ENCODE measurements around the gene PTGR3.

Gene PTGR3, protein sequence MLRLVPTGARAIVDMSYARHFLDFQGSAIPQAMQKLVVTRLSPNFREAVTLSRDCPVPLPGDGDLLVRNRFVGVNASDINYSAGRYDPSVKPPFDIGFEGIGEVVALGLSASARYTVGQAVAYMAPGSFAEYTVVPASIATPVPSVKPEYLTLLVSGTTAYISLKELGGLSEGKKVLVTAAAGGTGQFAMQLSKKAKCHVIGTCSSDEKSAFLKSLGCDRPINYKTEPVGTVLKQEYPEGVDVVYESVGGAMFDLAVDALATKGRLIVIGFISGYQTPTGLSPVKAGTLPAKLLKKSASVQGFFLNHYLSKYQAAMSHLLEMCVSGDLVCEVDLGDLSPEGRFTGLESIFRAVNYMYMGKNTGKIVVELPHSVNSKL

DNA sequence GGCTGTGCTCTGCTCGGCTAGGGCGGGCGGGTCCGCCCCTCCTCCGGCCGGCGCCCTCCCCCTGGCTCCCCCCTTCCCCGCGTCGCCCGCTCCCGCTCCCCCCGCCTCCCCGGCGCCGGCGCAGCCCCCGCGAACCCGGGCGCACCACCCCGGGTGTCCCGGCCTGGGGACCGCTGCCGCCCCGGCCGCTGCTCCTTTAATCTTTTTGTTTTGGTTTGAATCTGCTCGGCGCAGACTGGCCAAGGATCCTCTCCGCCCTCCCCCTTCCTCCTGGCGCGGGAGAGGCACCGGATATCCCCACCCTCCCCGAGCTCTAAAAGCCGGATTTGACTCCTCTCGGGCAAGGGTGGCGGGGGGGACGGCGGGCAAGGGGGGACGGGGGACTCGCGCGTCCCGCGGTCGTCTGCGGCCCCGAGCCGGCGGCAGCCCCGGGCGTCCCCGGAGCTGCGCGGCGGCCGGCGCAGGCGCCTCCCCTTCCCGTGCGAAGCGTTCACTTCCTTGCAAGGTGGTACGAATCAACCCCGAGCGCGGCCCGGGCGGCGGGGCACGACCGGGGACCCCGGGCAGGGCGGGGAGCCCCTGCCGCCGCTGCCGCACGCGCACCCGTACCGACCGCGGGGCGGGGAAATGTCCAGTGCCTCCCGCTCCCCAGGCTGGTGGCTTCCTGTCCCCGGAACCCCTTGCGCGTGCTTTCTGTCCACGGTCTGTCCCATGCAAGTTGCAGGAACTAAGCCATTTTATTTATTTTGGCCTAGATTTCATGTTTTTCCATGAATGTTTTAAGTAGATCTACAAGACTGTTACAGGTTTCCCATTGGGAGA lies at the start of gene PTGR3:
Gene PTGR3, minus strand, starts transcription at position 11 of the 822 bp plus-strand sequence. CDS start 81 bp downstream, outside the sequence.
- no peak for DNase-seq (ENCODE audit: low read depth)

DNA sequence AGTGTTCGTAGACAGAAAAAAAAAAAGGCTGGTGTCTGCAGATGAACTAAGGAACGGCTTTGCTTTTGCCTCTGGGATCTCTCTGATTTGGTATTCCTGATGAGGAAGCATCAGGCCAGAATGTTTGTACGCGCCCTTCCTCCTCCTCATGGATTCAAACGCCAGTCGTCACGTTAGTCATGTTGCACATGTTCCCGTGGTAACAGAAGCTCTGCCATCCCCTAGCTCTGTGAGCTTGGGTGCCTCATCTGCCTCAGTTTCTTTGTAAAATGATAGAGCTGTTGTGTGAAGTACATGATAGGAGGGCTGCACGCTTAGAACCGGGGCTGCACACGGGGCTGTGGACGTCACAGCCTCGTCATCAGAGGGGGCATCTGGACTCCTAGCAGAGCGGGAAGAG lies 48.7 kb upstream of the PTGR3 start:
- no peak for DNase-seq (ENCODE audit: low read depth)

GRCh38 chr18:75256376-75256775 lies 47.4 kb upstream of the PTGR3 start:
- DNase-seq (ENCODE audit: low read depth), result no peak

DNA sequence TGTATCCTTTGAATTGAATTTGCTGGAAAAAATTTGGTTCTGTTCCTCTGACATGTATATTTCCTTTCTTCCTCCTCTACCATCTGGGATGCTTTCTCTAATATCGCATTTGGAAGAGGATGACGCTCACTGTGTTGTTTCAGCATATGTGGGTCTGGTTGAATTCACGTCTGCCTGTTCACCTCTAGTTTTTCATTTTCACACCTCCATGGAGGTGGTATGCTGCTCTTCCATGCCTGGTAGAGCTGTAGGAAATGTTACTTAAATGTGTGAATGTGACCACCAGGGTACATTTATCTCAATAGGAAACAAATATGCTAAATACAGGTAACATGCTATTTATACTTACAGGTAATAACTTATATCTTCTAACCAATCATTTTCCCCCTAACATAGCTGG lies 46.2 kb upstream of the PTGR3 start:
- DNase-seq (ENCODE audit: low read depth), result no peak

DNA sequence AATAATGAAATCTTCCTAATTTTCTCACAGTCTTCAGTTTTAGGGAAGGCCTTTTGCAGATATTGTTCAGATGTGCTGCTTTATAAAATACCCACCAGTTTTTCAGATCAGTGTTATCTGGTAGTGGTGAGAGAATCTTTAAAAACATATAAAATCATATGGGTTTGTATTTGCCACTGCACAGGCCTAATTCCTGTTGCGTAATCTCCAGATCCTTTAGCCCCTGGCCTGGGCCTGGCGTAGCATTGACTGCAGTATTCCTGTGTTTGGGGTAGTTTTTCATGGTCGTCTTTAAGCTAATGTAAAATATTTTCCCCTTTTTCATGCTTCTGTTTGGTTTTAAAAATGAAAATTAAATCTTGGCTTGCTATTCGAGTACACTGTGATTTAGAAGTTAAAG lies 44.8 kb upstream of the PTGR3 start:
- DNase-seq (ENCODE audit: low read depth), result no peak

GRCh38 chr18:75253043-75253442 lies 44.1 kb upstream of the PTGR3 start:
- DNase-seq (ENCODE audit: low read depth), result no peak

DNA sequence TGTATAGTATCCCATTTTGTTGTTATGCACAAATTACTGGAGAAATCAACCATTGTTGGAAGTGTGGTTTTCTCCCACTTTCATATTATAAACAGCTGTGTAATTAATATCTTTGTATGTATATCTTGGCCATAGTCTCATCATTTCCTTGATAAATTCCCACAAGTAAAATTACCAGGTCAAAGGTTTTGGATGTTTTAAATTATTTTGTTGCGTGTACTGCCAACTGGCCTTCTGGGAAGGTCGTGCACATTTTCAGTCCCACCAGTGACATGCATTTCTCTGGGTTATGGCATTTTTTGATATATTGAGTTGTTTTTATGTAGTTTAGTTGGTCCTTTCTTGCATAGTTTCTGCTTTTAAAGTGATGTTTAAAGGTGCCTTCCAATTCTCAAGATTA lies 43.2 kb upstream of the PTGR3 start:
- no peak for DNase-seq (ENCODE audit: low read depth)

DNA sequence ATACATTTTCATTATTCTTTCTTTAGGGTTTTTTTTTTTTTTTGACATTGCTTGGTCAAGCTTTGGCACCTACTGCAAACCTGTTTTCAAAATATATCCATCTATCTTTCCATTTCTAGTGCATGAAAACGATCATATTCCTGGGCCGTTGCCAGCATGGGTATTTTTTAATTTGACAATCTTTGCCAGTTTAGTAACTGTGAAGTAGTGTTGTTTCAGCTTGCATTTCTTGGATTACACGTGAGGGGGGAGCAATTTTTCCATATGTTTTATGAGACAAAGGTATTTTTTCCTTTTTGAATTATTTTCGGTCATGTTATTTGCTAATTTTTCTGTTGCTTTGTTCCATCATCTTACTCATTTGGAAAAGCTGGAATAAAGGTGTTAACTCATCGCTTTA lies 42.5 kb upstream of the PTGR3 start:
- DNase-seq (ENCODE audit: low read depth), result no peak

- no peak for DNase-seq (ENCODE audit: low read depth)
These were observed 41.5 kb upstream of the PTGR3 start for GRCh38 chr18:75250471-75250821.

DNA sequence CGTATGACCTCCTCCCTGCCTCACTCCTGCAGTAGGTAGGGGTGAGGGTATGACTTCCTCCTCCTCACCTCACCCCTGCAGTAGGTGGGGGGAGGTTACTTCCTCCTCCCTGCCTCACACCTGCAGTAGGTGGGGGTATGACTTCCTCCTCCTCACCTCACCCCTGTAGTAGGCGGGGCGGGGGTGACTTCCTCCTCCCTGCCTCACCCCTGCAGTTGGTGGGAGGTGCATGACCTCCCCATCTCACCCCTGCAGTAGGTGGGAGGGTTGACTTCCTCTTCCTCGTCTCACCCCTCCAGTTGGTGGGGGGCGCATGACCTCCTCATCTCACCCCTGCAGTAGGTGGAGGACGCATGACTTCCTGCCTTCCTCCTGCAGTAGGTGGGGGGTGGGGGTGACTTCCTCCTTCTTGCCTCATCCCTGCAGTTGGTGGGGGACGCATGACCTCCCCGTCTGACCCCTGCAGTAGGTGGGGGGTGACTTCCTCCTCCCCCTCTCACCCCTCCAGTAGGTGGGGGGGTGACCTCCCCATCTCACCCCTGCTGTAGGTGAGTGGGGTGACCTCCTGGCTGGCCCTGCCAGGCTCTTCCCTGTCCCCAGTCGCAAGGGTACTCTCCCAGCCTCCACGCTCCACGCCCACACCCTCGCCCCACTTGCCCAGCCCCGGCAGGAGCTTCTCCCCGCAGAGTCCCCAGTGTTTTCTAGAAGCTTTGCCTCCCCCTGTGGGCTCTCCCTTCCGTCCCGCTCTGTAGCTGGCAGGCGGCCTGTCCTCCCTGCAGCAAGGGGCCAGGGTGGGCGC lies 40.9 kb upstream of the PTGR3 start:
- DNase-seq (ENCODE audit: low read depth), result no peak

DNA sequence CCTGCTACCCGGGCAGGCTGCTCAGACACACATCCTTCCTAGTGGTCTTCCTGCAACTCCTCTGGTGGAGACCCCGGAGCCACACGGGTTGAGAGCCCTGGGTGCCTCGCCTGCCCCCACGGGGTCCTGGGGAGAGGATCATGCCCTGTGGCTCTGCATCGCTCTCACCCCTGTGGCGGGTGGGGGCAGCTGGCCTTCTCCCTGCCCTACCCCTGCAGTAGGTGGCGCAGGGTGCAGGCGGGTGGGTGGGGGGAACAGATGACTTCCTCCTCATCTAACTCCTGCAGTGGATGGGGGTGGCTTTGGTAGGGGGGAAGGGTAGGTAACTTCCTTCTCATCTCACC lies 40.2 kb upstream of the PTGR3 start:
- DNase-seq (ENCODE audit: low read depth), result no peak

DNA sequence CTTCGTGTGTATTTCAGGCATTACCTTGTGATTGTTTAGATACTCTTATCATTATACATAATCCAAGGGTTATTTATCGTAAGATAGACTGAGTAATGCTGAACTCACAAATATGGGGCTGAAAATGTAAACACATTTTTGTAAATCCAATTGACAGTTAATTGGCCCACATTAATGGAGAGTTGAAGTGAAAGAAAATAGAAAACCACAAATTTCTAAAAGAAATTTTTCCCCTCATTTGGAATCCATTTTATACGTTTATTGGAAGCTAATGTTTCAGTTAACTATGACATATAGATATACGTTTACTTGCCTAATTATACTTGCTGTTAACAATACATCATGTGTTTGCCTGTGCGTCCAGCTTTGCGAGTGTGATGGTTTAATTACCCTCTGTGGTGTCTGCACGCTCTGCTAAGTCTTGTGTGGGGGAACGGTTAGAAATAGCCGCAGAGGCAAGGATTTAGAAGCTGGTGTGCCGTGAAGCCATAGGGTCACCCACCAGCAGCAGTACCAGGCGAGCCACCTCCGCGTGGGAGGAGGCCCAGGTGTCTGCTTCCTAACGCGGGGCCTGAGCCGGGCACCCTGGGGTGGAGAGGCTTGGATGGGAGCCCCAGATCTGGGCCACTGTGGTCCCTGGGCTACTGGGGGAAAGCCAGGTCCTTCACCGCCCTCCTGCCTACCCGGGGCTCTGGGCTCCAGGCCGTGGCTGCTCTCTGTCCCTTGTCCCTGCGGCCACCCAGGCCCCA lies 39.7 kb upstream of the PTGR3 start:
- no peak for DNase-seq (ENCODE audit: low read depth)

GRCh38 chr18:75247611-75248421 lies 38.9 kb upstream of the PTGR3 start:
- DNase-seq (ENCODE audit: low read depth), result peak; percentile 30

DNA sequence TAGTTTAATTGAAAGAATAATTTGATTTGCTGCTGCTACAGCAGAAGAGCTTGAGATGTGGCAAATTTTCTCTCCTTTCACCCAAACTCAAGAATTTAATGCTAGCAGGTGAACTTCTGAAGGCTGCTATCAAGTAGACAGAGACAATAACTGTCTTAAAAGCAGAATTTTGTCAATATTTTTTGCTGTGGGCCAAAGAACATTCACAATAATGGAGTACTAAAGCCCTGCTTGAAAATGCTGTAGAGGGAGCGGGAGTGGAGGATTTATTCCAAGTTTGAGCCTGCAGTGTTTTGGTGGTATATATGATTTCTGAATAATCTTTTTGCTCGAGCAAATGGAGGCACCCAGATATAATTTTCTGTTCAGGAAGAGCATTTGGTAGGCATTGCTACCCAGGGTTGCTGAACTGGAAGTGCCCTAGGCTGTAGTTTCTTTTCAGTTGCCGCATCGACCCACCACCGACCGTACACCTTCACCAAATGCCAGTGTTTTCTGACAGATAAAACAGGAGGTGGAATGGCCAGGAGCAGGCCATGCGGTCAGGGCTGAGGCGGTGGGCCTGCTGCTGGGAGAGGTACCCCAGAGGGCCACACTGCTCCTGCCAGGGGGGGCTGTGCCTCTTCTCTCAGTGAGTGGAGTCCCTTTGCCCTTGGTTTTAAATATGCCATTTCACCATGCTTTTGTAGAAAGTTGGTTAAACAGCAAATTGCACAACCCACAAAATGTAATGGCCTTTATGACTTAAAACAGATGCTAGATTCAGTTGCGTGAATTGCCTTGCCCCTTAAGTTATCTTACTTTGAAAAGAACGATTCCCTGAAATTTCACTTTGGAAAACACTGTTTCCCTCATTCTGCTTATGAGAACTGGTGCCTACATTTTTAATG lies 38.0 kb upstream of the PTGR3 start:
- peak; percentile 32 for DNase-seq (ENCODE audit: low read depth)

DNA sequence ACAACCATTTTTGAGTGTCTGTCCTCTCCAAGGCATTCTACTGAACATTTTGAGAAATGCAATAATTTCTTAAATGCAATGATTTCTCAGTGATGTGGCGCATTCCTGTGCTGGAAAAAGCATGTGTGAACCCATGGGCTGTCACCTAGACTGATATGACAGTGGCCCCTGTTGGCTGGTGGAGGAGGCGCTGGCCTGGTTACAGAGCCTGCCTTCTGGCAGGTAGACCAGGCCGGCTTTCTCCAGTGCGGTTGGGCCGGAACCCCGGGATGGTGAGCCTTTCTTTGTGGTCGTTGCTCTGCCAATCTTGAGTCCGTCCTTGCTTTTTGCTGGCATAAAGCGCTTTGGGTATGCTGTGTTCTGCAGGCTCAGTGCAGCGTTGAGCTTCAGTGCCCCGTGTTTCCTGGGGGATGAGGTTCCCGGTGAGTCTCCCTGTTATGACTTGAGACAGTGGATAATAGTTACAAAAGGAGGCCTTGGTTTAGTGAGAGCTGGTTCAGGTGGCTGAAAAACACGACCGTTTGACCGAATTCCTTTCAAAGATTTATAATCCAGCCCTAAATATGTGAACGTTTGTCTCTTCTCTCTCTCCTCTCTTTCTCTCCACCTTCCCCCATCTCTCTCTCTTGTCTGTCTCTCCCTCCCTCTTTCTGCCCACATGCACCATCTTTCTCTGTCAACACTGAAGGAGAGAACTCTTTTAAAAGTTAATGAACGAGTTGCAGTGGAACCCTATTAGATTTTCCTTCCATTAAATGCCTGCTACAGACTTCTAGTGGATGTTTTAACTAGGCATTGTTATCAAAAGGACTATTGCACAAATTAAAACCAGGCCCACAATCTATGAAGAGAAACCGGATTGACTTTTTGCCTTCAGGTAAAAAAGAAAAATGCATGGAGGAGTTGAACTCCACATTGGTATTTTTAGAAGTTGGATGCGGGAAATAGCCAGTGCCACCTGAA lies 35.7 kb upstream of the PTGR3 start:
- no peak for DNase-seq (ENCODE audit: low read depth)

GRCh38 chr18:75241705-75242104 lies 32.8 kb upstream of the PTGR3 start:
- no peak for DNase-seq (ENCODE audit: low read depth)

DNA sequence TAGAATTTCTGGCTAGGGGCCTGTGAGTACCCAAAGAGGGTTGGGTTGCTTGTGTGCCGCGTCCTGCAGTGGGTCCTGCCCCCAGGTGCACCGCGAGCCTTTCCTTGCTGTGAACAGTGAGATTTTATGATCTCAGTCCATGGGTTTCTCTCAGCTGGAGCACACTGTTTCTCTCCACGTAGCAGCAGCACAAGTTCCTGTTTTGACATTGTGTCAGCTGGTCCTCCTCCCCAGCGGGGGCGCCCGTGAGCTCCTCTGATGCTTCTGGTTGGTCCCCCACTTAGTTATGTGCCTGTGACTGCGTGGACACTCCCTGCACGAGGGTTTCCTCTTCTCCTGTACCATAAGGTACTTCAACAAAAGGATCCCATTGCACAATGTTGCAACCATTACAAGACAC lies 31.5 kb upstream of the PTGR3 start:
- DNase-seq (ENCODE audit: low read depth), result no peak

DNA sequence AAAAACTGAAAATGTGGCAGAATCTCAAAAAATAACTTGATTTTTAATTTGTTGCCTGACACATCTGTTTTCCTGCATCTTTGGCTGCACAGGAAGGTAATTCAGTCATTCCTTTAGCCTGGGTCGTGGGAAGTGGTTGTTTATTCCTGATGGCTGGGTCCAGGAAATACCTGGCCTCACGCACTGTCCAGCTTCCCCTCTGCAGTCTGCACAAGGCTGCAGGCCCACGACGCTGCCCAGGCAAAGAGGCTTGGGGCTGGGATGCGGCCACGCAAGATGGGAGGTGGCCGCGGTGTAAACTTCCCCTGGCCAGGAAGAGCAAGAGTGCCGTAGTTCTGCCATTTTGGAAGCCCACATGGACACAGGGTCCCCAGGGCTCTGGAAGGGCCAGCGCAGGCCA lies 29.8 kb upstream of the PTGR3 start:
- no peak for DNase-seq (ENCODE audit: low read depth)

DNA sequence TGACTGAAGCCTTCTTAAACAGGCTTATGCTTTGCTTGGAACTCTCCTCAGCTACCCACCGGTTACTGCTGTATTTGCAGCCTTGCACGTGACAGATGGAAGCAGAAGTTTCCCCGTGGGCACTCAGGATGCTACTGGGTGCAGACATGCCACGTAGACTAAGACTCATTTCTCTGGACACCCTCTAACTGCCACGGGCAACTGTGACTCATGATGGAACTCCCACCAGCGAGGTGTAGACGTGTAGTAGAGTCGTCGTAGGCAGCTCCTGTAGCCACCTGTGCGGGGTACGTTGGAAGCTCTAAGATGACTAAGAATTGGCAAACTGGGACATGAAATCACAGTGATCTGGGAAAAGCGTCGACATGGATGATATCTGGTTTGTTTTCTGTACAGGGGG lies 29.2 kb upstream of the PTGR3 start:
- no peak for DNase-seq (ENCODE audit: low read depth)

Data from GM04504 (cell line).